Keratinocyte (primary cell): Measurements from ENCODE around the gene MOB1B. TPM values are rescaled to one million over a fixed set of nuclear protein-coding genes. Genes with fewer than 3 reads are reported as not detected.

Experiments
- DNase-seq: peaks from one replicate; pipeline ENCODE4 v3.0.0-alpha.2; 2011; ENCODE audit warnings: low read depth, missing footprints, low spot score
- FAIRE-seq: peaks from 2 replicates; lab custom pipeline; 2011; peaks lifted over from hg19 to GRCh38; lab: Jason Lieb, UNC
- H2AFZ ChIP-seq: 2 replicates; pipeline ENCODE4 v1.6.0; 2012; ENCODE audit warnings: low read length, control low read depth, inconsistent platforms; ENCODE audit not compliant: control insufficient read depth
- H3K27ac ChIP-seq: 2 replicates; pipeline ENCODE4 v1.5.1; 2011; ENCODE audit warnings: low read length; ENCODE audit not compliant: control insufficient read depth, insufficient read depth
- H3K27me3 ChIP-seq: 3 replicates; pipeline ENCODE4 v1.6.0; 2011; ENCODE audit warnings: low read length; ENCODE audit not compliant: control insufficient read depth, insufficient read depth; ENCODE audit errors: extremely low read depth
- H3K36me3 ChIP-seq, 2 experiments: 2 replicates in 1 of 2; 3 replicates in 1 of 2; pipeline ENCODE4 v1.5.1; 2011; ENCODE audit warnings: low read length in 2 of 2, mild to moderate bottlenecking in 1 of 2; ENCODE audit not compliant: control insufficient read depth in 2 of 2, insufficient read depth in 2 of 2; ENCODE audit errors: extremely low read depth in 1 of 2
- H3K4me1 ChIP-seq: 3 replicates; pipeline ENCODE4 v1.5.1; 2011; ENCODE audit warnings: low read length; ENCODE audit not compliant: control insufficient read depth, insufficient read depth; ENCODE audit errors: extremely low read depth
- H3K4me2 ChIP-seq: 3 replicates; pipeline ENCODE4 v1.6.0; 2011; ENCODE audit warnings: low read depth, low read length; ENCODE audit not compliant: control insufficient read depth, insufficient read depth; ENCODE audit errors: extremely low read depth
- H3K4me3 ChIP-seq, 3 experiments: fragments of 200-600 bp in 1 of 3; sonication (generic) in 1 of 3; 2 replicates in 2 of 3; 3 replicates in 1 of 3; pipeline ENCODE4 v1.5.1; 2011 to 2016; ENCODE audit warnings: low read length in 3 of 3, mild to moderate bottlenecking in 3 of 3, control low read depth in 2 of 3, inconsistent platforms in 1 of 3, low read depth in 1 of 3, mixed read lengths in 1 of 3, mixed run types in 1 of 3, moderate library complexity in 1 of 3; ENCODE audit not compliant: control insufficient read depth in 2 of 3, insufficient read depth in 2 of 3; ENCODE audit errors: extremely low read depth in 1 of 3
- H3K79me2 ChIP-seq: 2 replicates; pipeline ENCODE4 v1.6.0; 2012; ENCODE audit warnings: low read length; ENCODE audit not compliant: control insufficient read depth, insufficient read depth
- H3K9ac ChIP-seq: 3 replicates; pipeline ENCODE4 v1.6.0; 2011; ENCODE audit warnings: low read length; ENCODE audit not compliant: control insufficient read depth, insufficient read depth; ENCODE audit errors: extremely low read depth
- H3K9me1 ChIP-seq: 3 replicates; pipeline ENCODE4 v1.6.0; 2011; ENCODE audit warnings: low read length; ENCODE audit not compliant: control insufficient read depth, insufficient read depth; ENCODE audit errors: extremely low read depth
- H3K9me3 ChIP-seq: 2 replicates; pipeline ENCODE4 v1.5.1; 2012; ENCODE audit warnings: low read depth, low read length; ENCODE audit not compliant: control insufficient read depth
- H4K20me1 ChIP-seq: 3 replicates; pipeline ENCODE4 v1.6.0; 2011; ENCODE audit warnings: low read length; ENCODE audit not compliant: control insufficient read depth, insufficient read depth; ENCODE audit errors: extremely low read depth
- EZH2 ChIP-seq: IDR thresholded peaks from one replicate; pipeline ENCODE4 v1.6.1; 2012; ENCODE audit warnings: inconsistent platforms, mild to moderate bottlenecking, low read length, moderate library complexity
- dilution Hi-C: fragments of 300-500 bp; cut with MboI; formaldehyde crosslinking; loops from one replicate; pipeline ENCODE4 v1.7.0; 2020; ENCODE audit warnings: low sequenced_read_pairs; ENCODE audit not compliant: extremely low pct_ligation_motif_present
- polyA plus RNA-seq, 5 experiments: library from polyadenylated mRNA; depleted of rRNA in 3 of 5; stranded (reverse) in 3 of 5; stranded (forward) in 1 of 5; unstranded in 1 of 5; fragments of >200 nt; gene quantifications; 1 replicate in 1 of 5; 2 replicates in 3 of 5; 3 replicates in 1 of 5; pipeline versions ENCODE4 v1.2.1 to v1.2.3, GENCODE V29; 2011 to 2012; ENCODE audit warnings: missing spikeins in 2 of 5, low read depth in 1 of 5, low replicate concordance in 1 of 5
- TF ChIP-seq, protein P1 (sequence below), 3 experiments: IDR thresholded peaks in 1 of 3; conservative IDR thresholded peaks in 1 of 3; optimal IDR thresholded peaks in 1 of 3; 2 replicates in 2 of 3; 3 replicates in 1 of 3; pipeline versions ENCODE3 to v1.5.1; 2011; ENCODE audit warnings: low read length in 3 of 3, mild to moderate bottlenecking in 3 of 3, moderate library complexity in 2 of 3, control low read depth in 1 of 3, inconsistent platforms in 1 of 3; ENCODE audit not compliant: insufficient read depth in 2 of 3; ENCODE audit errors: extremely low read depth in 1 of 3

MOB1B gene
- polyA plus RNA-seq, 1 donor (not counting 4 experiments of a cell fraction or from before 2014, with no cell fraction given) = 15.6 TPM

DNA sequence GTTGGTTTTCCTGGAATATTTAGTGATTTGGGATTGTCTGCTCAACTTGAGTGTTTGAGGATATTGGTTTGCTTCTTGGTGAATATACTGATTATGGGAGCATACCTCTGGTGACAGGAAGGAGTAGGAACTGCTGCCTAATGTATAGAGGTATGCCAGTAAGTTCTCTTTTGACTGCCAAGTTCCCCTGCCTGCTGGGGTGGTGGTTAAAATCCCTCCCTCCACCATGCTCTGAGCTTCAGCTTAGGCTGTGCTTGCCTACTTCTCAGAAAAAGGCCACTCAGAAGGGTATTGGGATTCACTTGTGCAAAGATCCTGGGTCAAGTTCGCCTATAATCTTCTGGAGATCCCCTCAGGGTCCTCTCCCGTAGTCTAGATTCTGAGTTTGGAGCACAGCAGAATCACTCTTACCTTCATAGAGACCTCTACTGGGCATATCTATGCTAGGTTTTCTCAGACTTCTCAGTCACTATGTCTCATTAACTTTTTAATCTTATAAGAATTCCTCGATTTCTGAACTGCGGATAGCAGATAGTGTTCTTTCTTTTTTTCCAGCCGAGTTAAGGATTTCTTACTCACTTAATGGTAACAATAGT, 46.6 kb downstream of the MOB1B start:
- no peak for TF ChIP-seq EZH2
- TF ChIP-seq, protein P1, sequence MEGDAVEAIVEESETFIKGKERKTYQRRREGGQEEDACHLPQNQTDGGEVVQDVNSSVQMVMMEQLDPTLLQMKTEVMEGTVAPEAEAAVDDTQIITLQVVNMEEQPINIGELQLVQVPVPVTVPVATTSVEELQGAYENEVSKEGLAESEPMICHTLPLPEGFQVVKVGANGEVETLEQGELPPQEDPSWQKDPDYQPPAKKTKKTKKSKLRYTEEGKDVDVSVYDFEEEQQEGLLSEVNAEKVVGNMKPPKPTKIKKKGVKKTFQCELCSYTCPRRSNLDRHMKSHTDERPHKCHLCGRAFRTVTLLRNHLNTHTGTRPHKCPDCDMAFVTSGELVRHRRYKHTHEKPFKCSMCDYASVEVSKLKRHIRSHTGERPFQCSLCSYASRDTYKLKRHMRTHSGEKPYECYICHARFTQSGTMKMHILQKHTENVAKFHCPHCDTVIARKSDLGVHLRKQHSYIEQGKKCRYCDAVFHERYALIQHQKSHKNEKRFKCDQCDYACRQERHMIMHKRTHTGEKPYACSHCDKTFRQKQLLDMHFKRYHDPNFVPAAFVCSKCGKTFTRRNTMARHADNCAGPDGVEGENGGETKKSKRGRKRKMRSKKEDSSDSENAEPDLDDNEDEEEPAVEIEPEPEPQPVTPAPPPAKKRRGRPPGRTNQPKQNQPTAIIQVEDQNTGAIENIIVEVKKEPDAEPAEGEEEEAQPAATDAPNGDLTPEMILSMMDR (optimal IDR thresholded peaks at IDR 0.05 in 1 of 3, IDR thresholded peaks at IDR 0.05 in 1 of 3, conservative IDR thresholded peaks at IDR 0.05 in 1 of 3; ENCODE audit: extremely low read depth in 1 of 3, insufficient read depth in 2 of 3, low read length in 3 of 3) = no peak
- FAIRE-seq = no peak
- H4K20me1 ChIP-seq = no peaks in the 10 kb centered on the region
- H2AFZ ChIP-seq = no peak overlapping the region
- H3K9ac ChIP-seq = no peak overlapping the region
- no peaks in the 10 kb centered on the region for H3K9me1 ChIP-seq
- dilution Hi-C loops = no loop called here
- no peaks in the 10 kb centered on the region for H3K27me3 ChIP-seq
- H3K4me2 ChIP-seq = no peak overlapping the region
- DNase-seq = no peak
- H3K4me3 ChIP-seq = no peak overlapping the region
- no peaks in the 10 kb centered on the region for H3K36me3 ChIP-seq
- no peak overlapping the region for H3K27ac ChIP-seq
- no peaks in the 10 kb centered on the region for H3K9me3 ChIP-seq
- peaks cover 30% of the 10 kb centered on the region for H3K79me2 ChIP-seq
- H3K4me1 ChIP-seq = no peaks in the 10 kb centered on the region

DNA sequence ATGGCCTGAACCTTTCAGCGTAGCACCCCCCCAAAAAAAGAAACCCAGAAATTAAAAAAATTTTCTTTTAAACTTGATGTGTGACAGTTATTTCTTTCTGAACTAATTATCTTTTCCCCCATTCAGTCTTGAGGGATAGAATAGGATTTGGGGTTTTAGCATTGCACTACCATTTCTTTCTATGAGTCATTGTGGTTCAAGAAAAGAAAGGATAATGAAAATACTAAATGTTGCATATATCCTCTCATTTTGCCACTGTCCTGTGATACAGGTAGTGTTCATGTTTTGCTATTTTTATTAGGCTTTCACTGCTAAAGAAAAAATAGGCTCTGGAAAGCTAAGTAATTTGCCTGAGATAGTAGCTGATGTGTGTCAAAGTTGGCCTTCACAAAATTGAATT, 51.9 kb downstream of the MOB1B start:
- DNase-seq (no peak), FAIRE-seq (no peak)
- H2AFZ ChIP-seq = no peak overlapping the region
- H3K36me3 ChIP-seq = no peaks in the 10 kb centered on the region
- no peaks in the 10 kb centered on the region for H3K4me1 ChIP-seq
- no peaks in the 10 kb centered on the region for H3K9me3 ChIP-seq
- H3K27me3 ChIP-seq = no peaks in the 10 kb centered on the region
- H3K9ac ChIP-seq = no peak overlapping the region
- H3K4me2 ChIP-seq = no peak overlapping the region
- H3K79me2 ChIP-seq = peaks cover 22% of the 10 kb centered on the region
- dilution Hi-C loops = no loop called here
- H3K27ac ChIP-seq = no peak overlapping the region
- no peak for TF ChIP-seq EZH2
- TF ChIP-seq, protein P1 (optimal IDR thresholded peaks at IDR 0.05 in 1 of 3, IDR thresholded peaks at IDR 0.05 in 1 of 3, conservative IDR thresholded peaks at IDR 0.05 in 1 of 3; ENCODE audit: extremely low read depth in 1 of 3, insufficient read depth in 2 of 3, low read length in 3 of 3) = no peak
- no peak overlapping the region for H3K4me3 ChIP-seq
- no peaks in the 10 kb centered on the region for H3K9me1 ChIP-seq
- no peaks in the 10 kb centered on the region for H4K20me1 ChIP-seq
